HCT116 (cell line): ENCODE data around the gene NEU4. TPM values are rescaled to one million over a fixed set of nuclear protein-coding genes. Genes with fewer than 3 reads are reported as not detected.

Experiments
- ATAC-seq: fragments of 200-7000 bp; cut with Tn5 transposase; 2 replicates; pipeline ENCODE4 v1.9.1; 2020; ENCODE audit warnings: mild to moderate bottlenecking, moderate library complexity
- BruUV-seq: library from RNA; stranded (reverse); fragments of 400-500 nt; replicated peaks from 2 replicates; lab custom pipeline; 2021; lab: Mats Ljungman, UMichigan
- CTCF ChIA-PET: fragments of 300-600 bp; sonication (Branson Sonifier 250); formaldehyde crosslinking; loops from one replicate; lab custom pipeline; 2021; ENCODE audit warnings: antibody characterized with exemption; lab: Charles Lee
- POLR2A ChIA-PET: fragments of 300-600, 350-600 bp; sonication (Branson Sonifier 250); formaldehyde crosslinking; loops from one replicate; lab custom pipeline; 2021; ENCODE audit warnings: antibody characterized with exemption; lab: Charles Lee
- RAD21 ChIA-PET, 2 experiments: fragments of 300-600 bp; sonication (Branson Sonifier 250); formaldehyde crosslinking; loops; one replicate each; lab custom pipeline; 2023; ENCODE audit warnings: low total read pairs in 2 of 2; ENCODE audit not compliant: uncharacterized antibody in 2 of 2, unreplicated experiment in 2 of 2, low non-redundant PET in 1 of 2; lab: Charles Lee
- DNase-seq: peaks from one replicate; pipeline ENCODE4 v3.0.0-alpha.2; 2010; ENCODE audit warnings: low read depth, low spot score
- H2AFZ ChIP-seq: fragments of 200-600 bp; shearing (Covaris generic), sonication (generic); 2 replicates; pipeline ENCODE4 v1.6.1; 2017; ENCODE audit warnings: low read depth, mixed run types, mixed read lengths, antibody characterized with exemption, low read length; ENCODE audit not compliant: poor library complexity, severe bottlenecking
- H3K27ac ChIP-seq: 2 replicates; pipeline ENCODE4 v1.5.1; 2012; ENCODE audit warnings: low read depth, low read length
- H3K27me3 ChIP-seq: fragments of 200-600 bp; sonication (generic); 2 replicates; pipeline ENCODE4 v1.6.1; 2016; ENCODE audit warnings: mixed run types, low read length, mixed read lengths; ENCODE audit not compliant: insufficient read depth
- H3K36me3 ChIP-seq, 2 experiments: fragments of 200-500 bp in 1 of 2; fragments of 200-600 bp in 1 of 2; sonication (Bioruptor generic) in 1 of 2; sonication (generic) in 1 of 2; 2 replicates each; pipeline versions ENCODE4 v1.5.1 to v1.6.1; 2014 to 2016; ENCODE audit warnings: low read length in 2 of 2, inconsistent platforms in 1 of 2, mixed read lengths in 1 of 2, mixed run types in 1 of 2; ENCODE audit not compliant: insufficient read depth in 2 of 2, control insufficient read depth in 1 of 2
- H3K4me1 ChIP-seq, 2 experiments: fragments of 200-600 bp in 1 of 2; sonication (generic) in 1 of 2; 2 replicates each; pipeline versions ENCODE4 v1.5.1 to v1.6.1; 2012 to 2017; ENCODE audit warnings: low read length in 2 of 2, inconsistent platforms in 1 of 2, mild to moderate bottlenecking in 1 of 2, mixed read lengths in 1 of 2, mixed run types in 1 of 2, moderate library complexity in 1 of 2; ENCODE audit not compliant: insufficient read depth in 2 of 2, control insufficient read depth in 1 of 2
- H3K4me2 ChIP-seq: fragments of 200-600 bp; sonication (generic); 2 replicates; pipeline ENCODE4 v1.6.1; 2017; ENCODE audit warnings: mixed run types, low read length, mixed read lengths
- H3K4me3 ChIP-seq, 2 experiments: fragments of 200-600 bp in 1 of 2; sonication (generic) in 1 of 2; replicated peaks in 1 of 2; 2 replicates each; pipeline ENCODE4 v1.5.1; 2011 to 2016; ENCODE audit warnings: low read length in 2 of 2, control low read depth in 1 of 2, low read depth in 1 of 2, mild to moderate bottlenecking in 1 of 2, mixed read lengths in 1 of 2, mixed run types in 1 of 2
- H3K79me2 ChIP-seq: fragments of 200-600 bp; sonication (generic); 2 replicates; pipeline ENCODE4 v1.6.1; 2017; ENCODE audit warnings: mild to moderate bottlenecking, mixed run types, low read length, moderate library complexity, mixed read lengths; ENCODE audit not compliant: insufficient read depth
- H3K9ac ChIP-seq: fragments of 200-600 bp; sonication (generic); 2 replicates; pipeline ENCODE4 v1.6.1; 2016; ENCODE audit warnings: low read length, mixed read lengths
- H3K9me2 ChIP-seq: fragments of 200-600 bp; sonication (generic), shearing (Covaris generic); 2 replicates; pipeline ENCODE4 v1.6.1; 2017; ENCODE audit warnings: mixed run types, mild to moderate bottlenecking, moderate library complexity; ENCODE audit not compliant: insufficient read depth
- H3K9me3 ChIP-seq, 2 experiments: fragments of 200-500 bp in 1 of 2; fragments of 200-600 bp in 1 of 2; sonication (Bioruptor generic) in 1 of 2; sonication (generic) in 1 of 2; 2 replicates each; pipeline ENCODE4 v1.6.1; 2014 to 2017; ENCODE audit warnings: low read length in 2 of 2, mixed read lengths in 2 of 2, inconsistent platforms in 1 of 2, low read depth in 1 of 2, mild to moderate bottlenecking in 1 of 2, mixed run types in 1 of 2, moderate library complexity in 1 of 2; ENCODE audit not compliant: control insufficient read depth in 1 of 2, insufficient read depth in 1 of 2
- H4K20me1 ChIP-seq: fragments of 200-600 bp; sonication (generic), shearing (Covaris generic); 2 replicates; pipeline ENCODE4 v1.6.1; 2017; ENCODE audit warnings: mixed run types, mild to moderate bottlenecking, moderate library complexity; ENCODE audit not compliant: insufficient read depth
- CBX3 ChIP-seq: IDR thresholded peaks from 2 replicates; pipeline ENCODE4 v1.6.1; 2012; ENCODE audit warnings: low read depth
- CEBPB ChIP-seq: IDR thresholded peaks from 2 replicates; pipeline ENCODE4 v1.6.1; 2012; ENCODE audit warnings: low read depth
- EGR1 ChIP-seq: IDR thresholded peaks from 2 replicates; pipeline ENCODE4 v1.6.1; 2012; ENCODE audit warnings: low read depth
- ELF1 ChIP-seq: IDR thresholded peaks from 2 replicates; pipeline ENCODE4 v1.6.1; 2012; ENCODE audit warnings: low read depth, borderline replicate concordance
- EZH2 ChIP-seq: fragments of 200-600 bp; sonication (generic); IDR thresholded peaks from 2 replicates; pipeline ENCODE4 v1.6.1; 2017; ENCODE audit warnings: antibody characterized with exemption, mixed run types
- EZH2phosphoT487 ChIP-seq: fragments of 200-600 bp; IDR thresholded peaks from 2 replicates; pipeline ENCODE4 v1.6.1; 2018; ENCODE audit warnings: antibody characterized with exemption, borderline replicate concordance
- FOSL1 ChIP-seq: IDR thresholded peaks from 2 replicates; pipeline ENCODE4 v1.6.1; 2012; ENCODE audit warnings: low read depth
- JUND ChIP-seq: IDR thresholded peaks from 2 replicates; pipeline ENCODE4 v1.6.1; 2012
- MAX ChIP-seq: IDR thresholded peaks from 2 replicates; pipeline ENCODE4 v1.6.1; 2012
- POLR2A ChIP-seq: IDR thresholded peaks from 2 replicates; pipeline ENCODE4 v1.7.0; 2011; ENCODE audit warnings: borderline replicate concordance; ENCODE audit not compliant: insufficient read depth, insufficient read length; ENCODE audit errors: extremely low read depth
- RAD21 ChIP-seq: IDR thresholded peaks from 2 replicates; pipeline ENCODE4 v1.6.1; 2012; ENCODE audit warnings: low read depth, mild to moderate bottlenecking
- REST ChIP-seq: IDR thresholded peaks from 2 replicates; pipeline ENCODE4 v1.6.1; 2012; ENCODE audit warnings: low read depth
- SIN3A ChIP-seq: IDR thresholded peaks from 2 replicates; pipeline ENCODE4 v1.6.1; 2012; ENCODE audit warnings: low read depth
- SRF ChIP-seq: IDR thresholded peaks from 2 replicates; pipeline ENCODE4 v1.6.1; 2012; ENCODE audit warnings: low read depth
- TCF7L2 ChIP-seq: IDR thresholded peaks from 2 replicates; pipeline ENCODE4 v1.7.0; 2011; ENCODE audit warnings: borderline replicate concordance, inconsistent platforms; ENCODE audit not compliant: insufficient read depth, insufficient read length; ENCODE audit errors: extremely low read depth
- YY1 ChIP-seq: IDR thresholded peaks from 2 replicates; pipeline ENCODE4 v1.6.1; 2011; ENCODE audit warnings: low read length, low read depth, moderate library complexity, mild to moderate bottlenecking; ENCODE audit not compliant: insufficient replicate concordance; ENCODE audit errors: extremely low read depth
- ZFX ChIP-seq: fragments of 450-650 bp; IDR thresholded peaks from 2 replicates; pipeline ENCODE4 v1.6.1; 2017
- ZNF274 ChIP-seq: fragments of 200-500 bp; sonication (Bioruptor generic); IDR thresholded peaks from 2 replicates; pipeline ENCODE4 v1.6.1; 2014; ENCODE audit warnings: mild to moderate bottlenecking, low read depth, low read length, inconsistent platforms
- intact Hi-C: fragments of 100-400 bp; cut with micrococcal nuclease; formaldehyde crosslinking; loops from 2 replicates; pipeline ENCODE4 v1.10.0; 2022
- total RNA-seq: library from RNA; stranded (reverse); gene quantifications from one replicate; pipeline ENCODE4 v1.2.1, GENCODE V29; 2021; ENCODE audit not compliant: unreplicated experiment

NEU4 gene
- total RNA-seq, 1 experiment from 2014 or later: 0.34 TPM

- Histone ChIP-seq H4K20me1 (no peaks in the 10 kb centered on the region), H3K9me3 (no peaks in the 10 kb centered on the region), H3K4me1 (peaks cover 16 to 22% of the 10 kb centered on the region in 2 experiments), H3K4me3 (no peak overlapping the region), H3K27me3 (no peaks in the 10 kb centered on the region), H3K9me2 (no peaks in the 10 kb centered on the region), H3K36me3 (no peaks in the 10 kb centered on the region), H3K27ac (no peak overlapping the region), H3K4me2 (no peak overlapping the region), H3K79me2 (no peaks in the 10 kb centered on the region), H3K9ac (no peak overlapping the region), H2AFZ (no peak overlapping the region)
- ChIA-PET POLR2A (no interaction called here), RAD21 (no interaction called here), CTCF (no interaction called here)
- no peak for ATAC-seq
- TF ChIP-seq MAX: no peak
- no peak for TF ChIP-seq EZH2
- TF ChIP-seq EZH2phosphoT487: no peak
- no peak for TF ChIP-seq SIN3A
- TF ChIP-seq CEBPB: no peak
- TF ChIP-seq JUND: no peak
- TF ChIP-seq YY1: no peak
- TF ChIP-seq POLR2A: no peak
- TF ChIP-seq ZNF274: no peak
- no peak for TF ChIP-seq ZFX
- no peak for TF ChIP-seq FOSL1
- TF ChIP-seq ELF1: no peak
- no peak for TF ChIP-seq TCF7L2
- no peak for TF ChIP-seq RAD21
- TF ChIP-seq EGR1: no peak
- no peak for TF ChIP-seq CBX3
- TF ChIP-seq REST: no peak
- no peak for TF ChIP-seq SRF
- no peak for DNase-seq
- BruUV-seq: no TSS peak
- intact Hi-C loops: no loop called here
Observed at GRCh38 chr2:241772063-241772499, 36.9 kb upstream of the NEU4 start.
